HG02885 (cell line): ENCODE measurements around the gene SLCO3A1.

Source experiments
- ATAC-seq: cut with Tn5 transposase; IDR thresholded peaks from one replicate; pipeline ENCODE4 v1.9.1; 2021; ENCODE audit warnings: mild to moderate bottlenecking; ENCODE audit not compliant: unreplicated experiment, poor library complexity

The SLCO3A1 gene

GRCh38 chr15:91988071-91988470, 134.6 kb downstream of the SLCO3A1 start:
- no peak for ATAC-seq

DNA sequence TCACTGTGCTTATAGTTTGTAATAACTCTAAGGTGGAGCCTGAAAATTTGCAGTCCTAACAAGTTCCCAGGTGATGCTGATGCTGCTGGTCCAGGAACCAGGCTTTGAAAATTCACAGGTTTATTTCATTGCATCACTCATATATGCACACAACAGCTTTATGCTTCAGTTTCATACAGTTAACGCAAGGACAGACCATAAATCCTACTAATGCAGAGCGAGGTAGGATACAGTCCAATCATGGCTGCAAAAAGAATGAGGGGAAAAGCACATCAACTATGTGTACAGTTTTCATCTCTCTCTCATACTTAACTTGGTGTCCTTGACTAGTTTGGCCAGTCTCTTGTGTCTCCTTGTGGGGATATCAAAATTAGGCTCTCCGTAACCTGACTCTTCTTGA, 135.1 kb downstream of the SLCO3A1 start:
- no peak for ATAC-seq

- ATAC-seq = no peak
These were observed 136.3 kb downstream of the SLCO3A1 start for GRCh38 chr15:91989821-91990220.

DNA sequence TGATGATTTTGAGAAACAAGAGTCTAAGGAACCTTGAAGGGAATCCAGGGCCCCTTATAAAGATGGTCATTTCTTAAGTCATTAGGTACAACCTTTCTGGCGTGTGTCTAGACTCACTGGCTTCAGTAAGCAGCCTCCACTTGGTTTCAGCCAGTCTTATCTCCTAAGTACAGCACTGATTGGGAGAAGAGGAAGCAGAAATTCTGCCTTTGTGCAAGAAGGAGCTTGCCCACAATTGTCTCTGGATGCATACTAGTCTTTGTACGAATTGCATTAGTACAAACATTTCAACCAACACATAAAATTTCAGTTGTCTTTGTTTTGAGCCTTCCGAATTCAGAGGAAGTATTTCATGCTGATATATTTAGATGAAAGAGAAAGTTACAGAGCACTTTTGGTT, 139.4 kb downstream of the SLCO3A1 start:
- no peak for ATAC-seq

DNA sequence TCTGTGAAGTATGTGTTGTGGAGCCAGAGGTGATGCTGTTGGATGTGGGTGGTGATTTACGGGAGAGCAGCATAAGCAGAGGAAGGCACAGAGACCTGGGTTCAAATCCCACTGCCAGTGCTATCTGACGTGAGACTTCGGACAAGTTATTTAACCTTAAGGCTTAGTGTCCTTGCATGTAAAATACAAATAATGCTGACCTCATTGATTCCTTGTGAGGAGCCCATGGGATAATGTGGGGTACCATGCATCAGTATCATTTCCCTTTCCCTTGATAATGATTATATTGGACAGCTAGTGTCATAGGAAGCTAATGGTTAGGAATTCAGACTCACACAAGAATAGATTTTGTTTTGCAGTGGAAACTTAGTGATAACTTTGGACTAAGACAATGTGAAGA, 141.6 kb downstream of the SLCO3A1 start:
- ATAC-seq = no peak

GRCh38 chr15:91997163-91997562, 143.7 kb downstream of the SLCO3A1 start:
- no peak for ATAC-seq

GRCh38 chr15:92000709-92001108, 147.2 kb downstream of the SLCO3A1 start:
- ATAC-seq = no peak

DNA sequence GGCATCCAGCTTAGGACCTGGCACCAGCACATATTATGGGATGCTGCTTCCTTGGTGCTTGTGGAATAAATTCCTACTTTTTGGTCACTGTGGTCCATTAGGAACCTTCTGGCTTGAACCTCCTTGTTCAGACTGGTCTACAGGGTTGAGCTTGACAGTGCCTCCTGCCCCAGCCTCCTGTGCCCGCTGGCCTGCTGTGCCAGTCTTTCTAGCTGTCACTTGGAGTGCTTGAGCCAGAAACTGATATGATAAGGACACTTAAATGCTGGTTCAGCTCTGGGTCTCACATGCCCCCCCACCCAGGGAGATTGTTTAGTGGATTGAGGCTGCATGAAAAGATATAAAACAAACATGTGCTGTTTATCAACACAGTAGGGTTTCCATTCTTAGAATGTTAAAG, 147.8 kb downstream of the SLCO3A1 start:
- no peak for ATAC-seq

GRCh38 chr15:92002666-92003065, 149.2 kb downstream of the SLCO3A1 start:
- no peak for ATAC-seq

DNA sequence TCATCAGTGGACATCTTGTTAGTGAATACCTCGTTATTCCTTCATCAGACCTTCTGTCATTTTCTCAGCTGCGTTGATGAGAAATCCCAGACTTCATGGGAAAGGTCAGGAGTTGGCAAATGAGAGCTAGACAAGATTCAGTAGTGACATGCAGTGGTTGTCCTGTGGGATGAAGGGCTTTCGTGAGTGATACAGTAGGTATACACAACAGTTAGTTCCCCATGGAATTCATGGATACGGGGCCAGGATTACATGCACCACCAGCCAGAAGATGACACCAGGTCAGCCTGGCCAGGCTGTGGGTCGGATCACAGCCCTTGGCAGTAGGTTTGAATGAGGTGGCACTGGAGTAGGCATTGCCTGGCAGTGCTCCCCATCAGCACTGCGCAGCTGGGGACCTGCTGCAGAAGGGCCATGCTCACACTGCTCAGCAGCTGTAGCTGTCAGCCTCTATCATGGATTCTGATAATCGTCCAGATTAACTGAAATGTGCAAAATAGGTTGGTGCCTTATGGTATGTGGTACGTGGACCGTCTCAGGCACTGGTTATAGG, 150.1 kb downstream of the SLCO3A1 start:
- no peak for ATAC-seq

DNA sequence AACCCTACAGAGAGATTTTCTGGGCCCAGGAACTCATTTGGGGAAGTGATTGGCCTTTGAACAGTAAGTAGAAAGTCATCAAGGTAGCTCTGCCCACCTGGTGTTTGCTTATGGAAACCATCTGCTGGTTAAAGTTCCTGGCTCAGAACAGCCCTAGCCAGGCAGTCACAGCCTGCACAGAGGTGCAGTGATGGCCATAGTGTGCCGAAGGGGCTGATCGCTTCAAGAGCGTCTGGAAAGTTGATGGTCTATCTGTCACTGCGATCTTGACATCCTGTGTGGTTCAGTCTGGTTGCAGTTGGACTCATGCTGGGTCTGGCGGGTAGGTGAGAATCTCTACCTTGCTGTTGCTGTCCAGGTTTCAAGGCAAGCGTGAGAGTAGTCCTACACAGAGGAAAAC, 151.6 kb downstream of the SLCO3A1 start:
- no peak for ATAC-seq

- no peak for ATAC-seq
These were observed 152.9 kb downstream of the SLCO3A1 start for GRCh38 chr15:92006186-92007028.

- ATAC-seq = no peak
These were observed 155.7 kb downstream of the SLCO3A1 start for GRCh38 chr15:92009162-92009561.

DNA sequence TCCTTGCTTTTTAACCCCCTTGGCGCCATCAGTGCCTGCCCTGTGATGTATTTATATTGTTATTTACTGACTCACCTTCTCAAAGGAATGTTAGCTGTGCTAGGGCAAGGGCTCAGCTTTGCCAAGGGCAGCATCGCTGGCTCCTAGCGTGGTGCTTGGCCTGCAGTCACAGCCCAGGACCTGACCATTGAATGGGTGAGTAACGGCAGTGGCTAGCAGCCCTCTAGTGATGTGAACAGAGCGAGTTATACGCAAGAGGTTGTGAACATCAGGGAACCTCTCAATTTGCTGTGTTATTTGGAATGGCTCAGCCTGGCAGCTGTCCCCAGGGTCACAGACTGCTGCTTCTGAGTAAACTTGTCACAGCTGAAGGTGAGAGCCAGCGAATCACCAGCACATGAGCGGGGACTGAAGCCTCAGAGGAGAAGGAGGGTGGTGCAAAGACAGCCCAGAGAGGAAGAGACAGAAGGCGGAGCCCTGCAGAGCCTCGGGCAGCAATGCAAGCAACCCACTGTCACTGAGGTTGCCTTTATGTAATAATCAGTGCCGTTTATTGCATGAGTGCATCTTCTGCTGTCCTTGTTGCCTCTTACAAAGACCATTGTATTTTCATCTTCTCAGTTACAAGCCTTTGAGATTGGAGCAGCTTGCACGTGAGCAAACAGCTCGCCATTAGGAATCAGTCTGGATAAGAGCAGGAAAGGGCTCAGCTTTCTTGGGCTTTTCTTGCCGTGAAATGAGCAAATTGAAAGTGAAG, 158.3 kb downstream of the SLCO3A1 start:
- no peak for ATAC-seq

DNA sequence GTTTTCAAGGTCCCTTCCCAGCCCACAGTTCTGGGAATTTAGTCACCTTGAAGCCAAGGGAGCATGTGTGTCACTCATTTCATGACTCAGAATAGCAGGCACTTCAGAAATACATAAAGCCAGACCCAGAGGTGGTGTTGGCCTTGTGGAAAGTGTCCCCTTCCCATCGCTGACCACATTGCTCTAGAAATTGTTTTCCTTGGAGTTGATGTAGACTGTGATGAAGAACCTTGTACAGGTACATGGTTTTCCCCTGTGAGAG, 158.8 kb downstream of the SLCO3A1 start:
- ATAC-seq = no peak

DNA sequence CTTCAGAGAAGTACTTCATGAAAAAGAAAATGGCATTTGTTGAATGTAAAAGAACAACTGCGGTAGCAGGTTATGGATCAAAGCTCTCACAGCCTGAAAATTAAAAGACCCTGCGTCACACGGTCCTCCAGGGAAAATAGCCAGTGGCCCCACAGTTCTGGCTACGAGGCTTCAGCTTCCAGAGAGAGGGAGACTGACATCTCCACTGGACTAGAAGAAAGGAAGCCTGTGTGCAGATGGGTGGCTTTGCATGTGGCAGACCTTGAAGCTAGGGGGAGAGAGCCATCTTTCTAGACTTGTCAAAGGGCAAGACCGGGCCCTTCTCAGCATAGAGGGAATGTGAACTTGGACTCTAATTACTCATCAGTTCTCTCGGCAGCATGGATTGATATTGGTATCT, 159.4 kb downstream of the SLCO3A1 start:
- no peak for ATAC-seq

GRCh38 chr15:92014281-92015030, 160.9 kb downstream of the SLCO3A1 start:
- no peak for ATAC-seq

DNA sequence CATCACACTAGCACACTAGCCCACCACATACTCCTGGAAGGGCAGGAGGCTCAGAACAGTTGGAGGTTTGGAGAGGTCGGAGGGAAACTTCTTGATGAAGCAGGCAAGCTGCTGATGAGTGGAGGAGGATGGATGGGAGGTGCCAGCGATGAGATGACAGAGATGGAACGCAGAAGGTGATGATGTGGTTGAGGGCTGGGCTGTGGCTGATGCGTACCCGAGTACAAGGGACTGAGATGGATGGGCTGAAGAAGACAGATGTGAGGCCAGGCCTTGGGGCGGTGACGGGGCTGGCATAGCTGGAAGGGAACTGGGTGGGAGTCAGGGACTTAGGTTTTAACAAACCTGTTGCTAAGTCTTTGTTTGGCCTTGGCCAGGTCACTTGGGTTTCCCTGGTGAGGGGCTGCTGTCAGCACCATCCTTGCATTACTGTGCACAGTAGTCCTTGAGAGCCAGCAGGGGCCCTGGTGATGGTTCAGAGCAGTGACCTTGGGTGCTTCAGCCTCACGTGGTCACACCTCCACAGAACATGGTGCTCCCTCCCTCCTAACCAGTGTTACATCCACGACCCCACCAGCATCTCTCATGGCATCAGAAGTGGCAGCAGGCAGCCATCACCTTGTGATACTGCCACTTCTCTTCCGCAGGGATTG, 164.5 kb downstream of the SLCO3A1 start:
- ATAC-seq = no peak

GRCh38 chr15:92018535-92019239, 165.2 kb downstream of the SLCO3A1 start:
- no peak for ATAC-seq

GRCh38 chr15:92019706-92020105, 166.2 kb downstream of the SLCO3A1 start:
- no peak for ATAC-seq
